ENCODE data around the gene SLC39A3. TPM values are rescaled to one million over a fixed set of nuclear protein-coding genes. Genes with fewer than 3 reads are reported as not detected.
A peak's percentile ranks its signal among the peaks of the same experiment; 100 is the strongest.

The SLC39A3 gene
- total RNA-seq, 1 experiment from 2014 or later, result 46.6 TPM

GRCh38 chr19:2732157-2732725 lies 7.6 kb downstream of the SLC39A3 start:
- Histone ChIP-seq H3K4me3 (ENCODE audit: low read depth in 2 of 2, low read length in 2 of 2) (no peak overlapping the region), H3K27ac (ENCODE audit: low read length) (no peak overlapping the region), H3K27me3 (ENCODE audit: control insufficient read depth, insufficient read depth, low read length) (no peaks in the 10 kb centered on the region), H3K4me1 (ENCODE audit: control insufficient read depth, insufficient read depth, low read length) (no peaks in the 10 kb centered on the region), H3K36me3 (ENCODE audit: control insufficient read depth, insufficient read depth, low read length) (no peaks in the 10 kb centered on the region; the same call in 1 of the 2 replicates), H3K9me3 (ENCODE audit: control insufficient read depth, insufficient read depth, low read depth, low read length) (no peaks in the 10 kb centered on the region)
- POLR2A ChIA-PET, result no interaction called here
- ATAC-seq (no peak), DNase-seq (ENCODE audit: low read depth, low spot score) (no peak)
- CTCF ChIA-PET, result no interaction called here
- in situ Hi-C loops (cut with HindIII; ENCODE audit: low pct_unique_long_range_greater_than_20kb, low sequenced_read_pairs) (no loop called here), intact Hi-C loops (cut with micrococcal nuclease; ENCODE audit: unreplicated experiment) (no loop called here)
- TF ChIP-seq SIN3A (IDR thresholded peaks at IDR 0.05; ENCODE audit: borderline replicate concordance, insufficient read depth, low read depth, low read length) (no peak), TCF7L2 (IDR thresholded peaks at IDR 0.05; ENCODE audit: low read depth, low read length) (no peak), POLR2AphosphoS5 (IDR thresholded peaks at IDR 0.05; ENCODE audit: low read depth, low read length) (no peak), REST (IDR thresholded peaks at IDR 0.05; ENCODE audit: insufficient read depth in 1 of 2, low read depth in 2 of 2, low read length in 1 of 2) (no peak)
- TF ChIP-seq, protein P1, sequence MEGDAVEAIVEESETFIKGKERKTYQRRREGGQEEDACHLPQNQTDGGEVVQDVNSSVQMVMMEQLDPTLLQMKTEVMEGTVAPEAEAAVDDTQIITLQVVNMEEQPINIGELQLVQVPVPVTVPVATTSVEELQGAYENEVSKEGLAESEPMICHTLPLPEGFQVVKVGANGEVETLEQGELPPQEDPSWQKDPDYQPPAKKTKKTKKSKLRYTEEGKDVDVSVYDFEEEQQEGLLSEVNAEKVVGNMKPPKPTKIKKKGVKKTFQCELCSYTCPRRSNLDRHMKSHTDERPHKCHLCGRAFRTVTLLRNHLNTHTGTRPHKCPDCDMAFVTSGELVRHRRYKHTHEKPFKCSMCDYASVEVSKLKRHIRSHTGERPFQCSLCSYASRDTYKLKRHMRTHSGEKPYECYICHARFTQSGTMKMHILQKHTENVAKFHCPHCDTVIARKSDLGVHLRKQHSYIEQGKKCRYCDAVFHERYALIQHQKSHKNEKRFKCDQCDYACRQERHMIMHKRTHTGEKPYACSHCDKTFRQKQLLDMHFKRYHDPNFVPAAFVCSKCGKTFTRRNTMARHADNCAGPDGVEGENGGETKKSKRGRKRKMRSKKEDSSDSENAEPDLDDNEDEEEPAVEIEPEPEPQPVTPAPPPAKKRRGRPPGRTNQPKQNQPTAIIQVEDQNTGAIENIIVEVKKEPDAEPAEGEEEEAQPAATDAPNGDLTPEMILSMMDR (IDR thresholded peaks at IDR 0.05), result no peak
- BruUV-seq (replicated peaks), result no TSS peak

DNA sequence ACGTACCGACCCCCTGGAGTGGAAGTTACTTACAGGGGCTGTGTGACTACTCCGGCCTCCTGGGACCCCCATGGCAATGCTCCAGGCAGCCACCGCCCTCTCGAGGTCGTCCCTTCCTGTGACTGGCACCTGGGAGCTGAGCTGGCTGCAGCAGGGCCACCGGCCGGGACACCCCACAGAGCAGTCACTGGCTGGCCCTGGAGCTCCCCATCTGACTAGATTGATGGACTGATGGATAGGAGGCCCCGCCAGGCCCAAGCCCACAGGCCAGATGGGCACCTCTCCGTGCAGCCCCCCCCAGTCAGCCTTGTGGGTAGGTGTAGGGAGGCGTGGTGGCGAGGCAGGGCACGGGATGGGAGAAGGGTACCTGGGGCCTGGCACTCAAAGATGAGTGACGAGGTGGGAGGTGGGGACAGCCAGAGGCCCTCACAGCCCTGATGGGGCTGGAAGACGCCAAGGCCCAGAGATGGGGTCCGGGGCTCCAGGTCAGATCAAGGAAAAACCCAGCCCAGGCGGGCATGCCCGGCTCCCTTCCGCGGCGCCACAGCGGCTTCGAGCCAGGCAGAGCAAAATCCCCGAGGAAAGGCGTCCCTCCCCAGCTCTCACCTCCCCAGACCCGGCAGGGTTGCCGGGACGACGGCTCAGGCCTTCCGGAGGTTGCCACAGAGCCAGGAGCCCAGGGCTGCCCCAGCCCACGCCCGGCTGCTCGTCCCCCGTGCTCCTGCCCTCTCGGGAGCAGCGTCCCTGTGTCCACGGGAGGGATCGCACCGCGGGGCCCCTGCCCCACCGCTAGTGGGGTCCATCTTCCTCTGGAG lies 8.4 kb downstream of the SLC39A3 start:
- no peak for TF ChIP-seq REST (IDR thresholded peaks at IDR 0.05; ENCODE audit: insufficient read depth in 1 of 2, low read depth in 2 of 2, low read length in 1 of 2)
- TF ChIP-seq SIN3A (IDR thresholded peaks at IDR 0.05; ENCODE audit: borderline replicate concordance, insufficient read depth, low read depth, low read length), result no peak
- TF ChIP-seq POLR2AphosphoS5 (IDR thresholded peaks at IDR 0.05; ENCODE audit: low read depth, low read length), result no peak
- TF ChIP-seq, protein P1 (IDR thresholded peaks at IDR 0.05), result no peak
- no peak for TF ChIP-seq TCF7L2 (IDR thresholded peaks at IDR 0.05; ENCODE audit: low read depth, low read length)
- intact Hi-C loops (cut with micrococcal nuclease; ENCODE audit: unreplicated experiment) (no loop called here), in situ Hi-C loops (cut with HindIII; ENCODE audit: low pct_unique_long_range_greater_than_20kb, low sequenced_read_pairs) (no loop called here)
- Histone ChIP-seq H3K9me3 (ENCODE audit: control insufficient read depth, insufficient read depth, low read depth, low read length) (no peaks in the 10 kb centered on the region), H3K36me3 (ENCODE audit: control insufficient read depth, insufficient read depth, low read length) (no peaks in the 10 kb centered on the region), H3K27me3 (ENCODE audit: control insufficient read depth, insufficient read depth, low read length) (no peaks in the 10 kb centered on the region), H3K4me3 (ENCODE audit: low read depth in 2 of 2, low read length in 2 of 2) (no peak overlapping the region), H3K4me1 (ENCODE audit: control insufficient read depth, insufficient read depth, low read length) (no peaks in the 10 kb centered on the region; the same call in 1 of the 2 replicates), H3K27ac (ENCODE audit: low read length) (no peak overlapping the region)
- CTCF ChIA-PET, result no interaction called here
- DNase-seq (ENCODE audit: low read depth, low spot score), result no peak
- POLR2A ChIA-PET, result no interaction called here
- peak; percentile 19; the same call in 1 of the 2 replicates for ATAC-seq
- no TSS peak for BruUV-seq (replicated peaks)
